ENCODE data around the gene RNU2-1.
"Not testable (repeated sequence)": the region's sequence is repeated elsewhere in the genome, so short reads cannot be mapped to it uniquely, and the experiment has no call there.

- not testable (repeated sequence) for TF ChIP-seq CTCF (conservative IDR thresholded peaks at IDR 0.05; ENCODE audit: low read depth, low read length); EZH2phosphoT487 (IDR thresholded peaks at IDR 0.05; ENCODE audit: borderline replicate concordance, low read length); EZH2 (IDR thresholded peaks at IDR 0.05; ENCODE audit: low read length, unreplicated experiment)
These were observed 2.4 kb downstream of the RNU2-1 start for GRCh38 chr17:43231205-43232020.

All from PC-3 (cell line).